ENCODE results near the gene STAG2. TPM values are rescaled to one million over a fixed set of nuclear protein-coding genes. Genes with fewer than 3 reads are reported as not detected.
A peak's percentile ranks its signal among the peaks of the same experiment; 100 is the strongest.

Gene STAG2
- total RNA-seq = 10 to 100 TPM; 56.7 to 84.8 TPM

DNA sequence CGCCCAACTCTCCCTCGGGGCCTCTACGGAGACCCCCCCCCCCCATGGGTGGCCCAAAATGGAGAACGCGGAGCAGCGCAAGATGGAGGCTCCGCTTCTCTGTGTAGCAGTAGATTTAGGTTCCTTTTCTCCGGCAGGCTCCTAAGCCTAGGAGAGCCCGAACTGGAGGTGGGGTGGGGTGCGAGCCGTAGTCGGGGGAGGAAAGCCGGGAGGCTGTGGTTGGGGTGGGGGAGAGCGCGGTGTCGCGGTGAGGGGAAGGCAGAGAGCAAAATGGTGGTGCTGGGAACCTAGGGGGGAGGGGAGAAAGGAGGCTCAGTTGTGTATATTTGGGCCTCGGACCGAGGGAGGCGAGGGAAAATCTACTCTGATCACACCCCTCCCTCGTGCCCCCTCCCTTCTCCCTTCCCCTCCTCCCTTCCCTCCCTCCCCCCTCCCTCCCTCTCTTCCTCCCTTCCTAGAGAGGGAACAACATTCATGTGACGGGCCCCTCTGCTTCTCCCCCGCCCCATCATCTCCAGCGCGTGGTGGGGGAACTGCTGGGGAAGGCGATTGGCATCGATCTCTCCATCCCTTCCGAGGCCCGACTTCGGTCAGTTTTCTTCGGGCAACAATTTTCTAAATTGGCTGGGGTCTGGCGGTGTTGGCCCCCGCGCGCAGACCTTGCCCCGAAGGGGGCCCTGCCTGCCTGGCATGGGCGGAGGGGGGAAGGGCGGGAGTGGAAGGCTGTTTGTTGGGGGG, at the start of gene STAG2:
Gene STAG2 (plus strand): TSS at position 439 of the 738 bp plus-strand sequence. CDS start 60,922 bp downstream, outside the sequence.
- TF ChIP-seq CTCF (IDR thresholded peaks at IDR 0.05) = no peak
- H3K4me1 ChIP-seq = no peaks in the 10 kb centered on the region
- intact Hi-C loops (cut with DNase I) = no loop called here
- H3K36me3 ChIP-seq = no peaks in the 10 kb centered on the region
- peak within 1 kb of the TSS; percentile 96 for H3K27ac ChIP-seq
- H3K27me3 ChIP-seq = no peaks in the 10 kb centered on the region
- H3K4me3 ChIP-seq = peak within 1 kb of the TSS; percentile 50
- peak; percentile 78 for DNase-seq
- no peaks in the 10 kb centered on the region for H3K9me3 ChIP-seq
- peak within 1 kb of the TSS; percentile 79 to 96 for H3K9ac ChIP-seq (ENCODE audit: low read depth in 2 of 2, low read length in 2 of 2)

GRCh38 chrX:123917069-123917468, 44.4 kb upstream of the STAG2 start:
- no peak for TF ChIP-seq CTCF (IDR thresholded peaks at IDR 0.05)
- Histone ChIP-seq H3K9me3 (no peaks in the 10 kb centered on the region), H3K4me1 (no peaks in the 10 kb centered on the region), H3K27ac (no peak overlapping the region), H3K4me3 (no peak overlapping the region), H3K36me3 (no peaks in the 10 kb centered on the region), H3K9ac (ENCODE audit: low read depth in 2 of 2, low read length in 2 of 2) (no peak overlapping the region), H3K27me3 (no peaks in the 10 kb centered on the region)
- intact Hi-C loops (cut with DNase I) = no loop called here
- no peak for DNase-seq

DNA sequence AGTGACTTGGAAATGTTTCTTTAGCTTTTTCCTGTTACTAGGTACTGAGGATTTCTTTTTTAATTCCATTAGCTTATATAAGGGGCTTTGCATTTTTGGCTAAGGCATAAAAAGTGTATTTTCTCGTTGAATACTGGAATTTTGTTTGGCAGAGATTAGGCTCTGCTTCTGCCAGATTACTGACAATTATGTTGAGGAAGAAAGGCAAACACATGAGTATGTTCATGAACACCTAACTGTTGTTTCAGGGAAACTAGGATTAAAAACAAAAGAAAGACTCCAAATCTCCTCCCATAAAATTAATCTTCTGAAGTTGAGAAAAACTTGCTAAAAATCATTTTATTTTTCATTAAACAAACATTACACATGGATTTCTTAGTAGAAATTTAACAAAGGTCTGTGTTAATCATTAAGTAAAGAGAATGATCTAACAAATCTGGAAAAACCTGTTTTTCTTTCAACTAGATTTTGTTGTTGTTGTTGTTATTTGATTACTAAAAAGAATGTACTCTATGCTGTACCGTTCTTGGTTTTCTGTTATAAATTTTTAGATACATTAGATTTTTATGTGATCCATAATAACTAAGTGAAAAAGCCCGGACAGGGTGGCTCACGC, 43.3 kb upstream of the STAG2 start:
- no peaks in the 10 kb centered on the region for H3K27me3 ChIP-seq
- H3K9ac ChIP-seq (ENCODE audit: low read depth in 2 of 2, low read length in 2 of 2) = no peak overlapping the region

GRCh38 chrX:123920105-123920785, 41.3 kb upstream of the STAG2 start:
- H3K27me3 ChIP-seq = no peaks in the 10 kb centered on the region
- intact Hi-C loops (cut with DNase I) = no loop called here
- H3K9me3 ChIP-seq = no peaks in the 10 kb centered on the region
- no peak overlapping the region for H3K27ac ChIP-seq
- DNase-seq = no peak
- H3K9ac ChIP-seq (ENCODE audit: low read depth in 2 of 2, low read length in 2 of 2) = no peak overlapping the region
- H3K4me3 ChIP-seq = no peak overlapping the region
- no peaks in the 10 kb centered on the region for H3K36me3 ChIP-seq
- no peaks in the 10 kb centered on the region for H3K4me1 ChIP-seq
- TF ChIP-seq CTCF (IDR thresholded peaks at IDR 0.05) = no peak

More for the DNA sequence above, 43.3 kb upstream of the STAG2 start:
- intact Hi-C loops (cut with DNase I) = no loop called here
- no peak for TF ChIP-seq CTCF (IDR thresholded peaks at IDR 0.05)
- Histone ChIP-seq H3K4me3 (no peak overlapping the region), H3K9me3 (no peaks in the 10 kb centered on the region), H3K4me1 (no peaks in the 10 kb centered on the region), H3K27ac (no peak overlapping the region), H3K36me3 (no peaks in the 10 kb centered on the region)
- DNase-seq = no peak

- Histone ChIP-seq H3K36me3 (no peaks in the 10 kb centered on the region), H3K9ac (ENCODE audit: low read depth in 2 of 2, low read length in 2 of 2) (no peak overlapping the region), H3K9me3 (no peaks in the 10 kb centered on the region), H3K4me1 (no peaks in the 10 kb centered on the region), H3K27ac (no peak overlapping the region), H3K27me3 (no peaks in the 10 kb centered on the region), H3K4me3 (no peak overlapping the region)
- DNase-seq = no peak
- intact Hi-C loops (cut with DNase I) = no loop called here
- no peak for TF ChIP-seq CTCF (IDR thresholded peaks at IDR 0.05)
Measured at GRCh38 chrX:123923211-123923610, 38.3 kb upstream of the STAG2 start.

Data from colonic mucosa (tissue), 4 donors.